ENCODE results near the gene PFDN1. TPM values are rescaled to one million over a fixed set of nuclear protein-coding genes. Genes with fewer than 3 reads are reported as not detected.
A peak's percentile ranks its signal among the peaks of the same experiment; 100 is the strongest.

PFDN1 gene
- total RNA-seq, 1 experiment from 2014 or later = 149 TPM

DNA sequence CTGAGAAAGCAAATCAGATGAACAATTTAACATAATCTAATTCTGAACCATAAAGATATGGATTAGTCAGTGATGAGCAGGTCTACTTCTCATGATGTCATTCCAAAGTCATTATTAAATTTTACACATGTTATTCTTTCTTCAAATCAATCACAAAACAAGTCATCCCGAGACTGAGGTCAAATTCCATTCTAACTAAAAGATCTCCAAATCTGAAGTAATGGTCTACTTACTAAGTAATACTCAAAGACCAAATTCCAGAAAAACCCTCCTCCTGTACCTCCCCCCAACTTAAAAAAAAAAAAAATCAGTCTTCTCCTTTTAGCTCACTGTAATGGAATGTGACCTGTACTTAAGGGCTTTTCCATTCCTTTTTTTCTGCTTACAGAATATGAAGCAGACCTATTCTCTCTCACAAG is 4.7 kb downstream of the PFDN1 start:
- DNase-seq (ENCODE audit: low read depth) = peak; percentile 88

DNA sequence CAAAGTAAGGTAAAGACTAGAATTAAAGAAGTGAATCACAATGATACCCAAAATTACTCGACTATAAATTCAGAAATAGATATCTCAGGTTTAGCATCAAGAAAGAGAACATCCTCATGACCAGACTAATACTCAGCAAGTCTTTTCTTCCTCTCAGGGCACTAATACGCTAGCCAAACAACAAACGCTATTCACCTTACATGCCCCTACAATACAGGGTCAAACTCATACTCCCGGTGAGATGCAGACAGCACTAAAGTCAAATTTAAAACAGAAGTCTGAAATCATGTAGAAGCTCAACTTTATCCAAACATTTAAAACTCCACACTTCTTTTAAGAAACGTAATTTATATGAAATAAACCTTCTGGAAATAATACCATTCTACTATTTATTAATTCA is 5.6 kb downstream of the PFDN1 start:
- DNase-seq (ENCODE audit: low read depth) = no peak

DNA sequence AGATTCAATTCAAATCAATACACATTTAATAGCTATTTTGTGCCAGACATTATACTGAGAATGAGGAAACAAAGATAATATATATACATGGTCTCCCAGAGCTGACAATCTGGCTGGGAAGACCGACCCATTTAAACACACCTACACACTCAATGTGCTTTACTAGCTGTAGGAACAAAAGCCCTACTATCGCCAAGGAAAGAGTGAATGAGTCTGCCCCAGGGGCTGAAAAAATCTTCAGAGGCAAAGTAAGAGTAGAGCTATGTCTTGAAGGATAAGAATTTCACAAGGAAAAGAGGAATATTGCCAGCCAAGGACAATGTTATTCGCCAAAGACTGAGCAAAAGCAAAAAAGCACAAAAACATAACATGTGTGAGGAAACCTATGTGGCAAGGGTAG is 6.6 kb downstream of the PFDN1 start:
- no peak for DNase-seq (ENCODE audit: low read depth)

DNA sequence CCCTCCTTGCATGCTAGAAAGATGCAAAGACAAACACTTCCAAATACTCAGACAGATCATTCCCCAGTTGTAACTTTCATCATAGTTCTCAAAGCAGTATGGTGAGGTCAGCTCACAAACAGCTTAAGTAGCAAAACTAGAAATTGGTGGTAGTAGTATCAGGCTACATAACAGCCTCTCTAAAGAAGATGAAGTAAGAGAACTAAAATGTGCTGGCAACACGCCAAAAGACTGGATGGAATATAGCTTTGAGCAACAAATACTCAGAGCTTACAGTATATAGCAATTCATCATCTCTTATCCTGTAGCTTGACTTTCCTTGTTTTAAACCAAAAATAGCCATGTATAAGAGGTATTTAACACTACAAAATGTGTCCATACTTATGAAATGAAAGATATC is 7.5 kb downstream of the PFDN1 start:
- DNase-seq (ENCODE audit: low read depth) = peak; percentile 89

DNA sequence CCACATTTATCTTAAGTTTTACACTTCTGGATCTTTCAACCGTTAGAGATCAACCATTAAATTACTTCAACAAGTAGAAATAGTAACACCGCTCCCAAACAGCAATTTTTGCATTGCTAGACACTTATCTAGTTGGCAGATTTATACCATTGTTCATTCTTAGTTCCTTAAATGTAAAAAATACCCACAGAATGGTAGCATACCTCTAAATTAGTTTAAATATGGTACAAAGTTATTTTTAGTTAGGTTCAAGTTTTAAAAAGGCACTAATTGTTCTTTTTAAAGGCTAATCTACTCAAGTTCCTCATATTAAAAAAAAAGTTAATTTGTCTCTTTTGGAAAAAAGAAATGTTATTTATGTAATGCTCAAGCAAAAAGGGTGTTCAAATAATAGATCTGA is 8.1 kb downstream of the PFDN1 start:
- DNase-seq (ENCODE audit: low read depth) = no peak

DNA sequence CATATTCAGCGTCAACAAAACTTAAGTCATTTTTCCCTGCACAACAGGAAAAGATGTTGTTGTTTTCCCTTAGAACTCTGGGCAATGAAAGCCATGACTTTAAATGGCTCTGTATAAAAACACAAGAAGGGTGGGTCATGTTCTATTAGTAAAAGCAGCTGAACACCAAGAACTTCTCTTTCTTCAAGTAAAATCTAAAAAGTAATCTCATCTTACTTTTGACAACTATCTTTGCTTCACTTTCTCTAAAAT is 9.1 kb downstream of the PFDN1 start:
- DNase-seq (ENCODE audit: low read depth) = no peak

DNA sequence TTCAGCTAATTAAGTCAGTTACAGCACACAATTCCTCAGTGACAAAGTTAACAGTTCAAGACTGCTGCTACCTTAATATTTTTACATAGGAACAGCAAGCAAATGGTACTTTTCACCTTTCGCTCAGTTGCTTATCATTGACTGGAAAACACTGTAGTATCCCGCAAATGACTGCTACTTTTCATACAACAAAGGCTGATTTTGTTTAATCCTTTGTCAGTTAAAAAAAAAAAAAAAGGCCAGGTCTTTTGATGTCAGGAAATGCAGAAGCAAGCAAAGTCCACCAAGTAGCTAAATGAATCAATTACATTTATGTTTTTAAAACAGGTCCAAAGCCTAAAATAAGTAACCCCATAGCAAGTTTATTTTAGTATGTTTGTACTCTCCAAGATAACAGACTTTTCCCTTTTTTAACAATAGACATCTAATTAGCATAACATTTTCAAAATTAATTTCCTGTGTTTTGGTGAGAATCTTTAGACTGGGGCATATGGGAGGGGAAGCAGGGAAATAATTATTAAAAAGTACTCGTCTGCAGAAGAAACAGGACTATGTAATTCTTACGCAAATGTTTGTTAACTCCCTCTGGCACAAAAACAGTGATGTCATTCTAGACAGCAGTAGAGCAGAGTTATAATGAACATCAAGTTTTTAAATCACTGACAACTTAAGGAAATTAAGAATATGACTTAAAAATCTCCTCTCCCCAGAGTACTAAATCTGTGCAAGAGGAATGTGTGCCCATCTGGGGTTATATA is 9.6 kb downstream of the PFDN1 start:
- no peak for DNase-seq (ENCODE audit: low read depth)

DNA sequence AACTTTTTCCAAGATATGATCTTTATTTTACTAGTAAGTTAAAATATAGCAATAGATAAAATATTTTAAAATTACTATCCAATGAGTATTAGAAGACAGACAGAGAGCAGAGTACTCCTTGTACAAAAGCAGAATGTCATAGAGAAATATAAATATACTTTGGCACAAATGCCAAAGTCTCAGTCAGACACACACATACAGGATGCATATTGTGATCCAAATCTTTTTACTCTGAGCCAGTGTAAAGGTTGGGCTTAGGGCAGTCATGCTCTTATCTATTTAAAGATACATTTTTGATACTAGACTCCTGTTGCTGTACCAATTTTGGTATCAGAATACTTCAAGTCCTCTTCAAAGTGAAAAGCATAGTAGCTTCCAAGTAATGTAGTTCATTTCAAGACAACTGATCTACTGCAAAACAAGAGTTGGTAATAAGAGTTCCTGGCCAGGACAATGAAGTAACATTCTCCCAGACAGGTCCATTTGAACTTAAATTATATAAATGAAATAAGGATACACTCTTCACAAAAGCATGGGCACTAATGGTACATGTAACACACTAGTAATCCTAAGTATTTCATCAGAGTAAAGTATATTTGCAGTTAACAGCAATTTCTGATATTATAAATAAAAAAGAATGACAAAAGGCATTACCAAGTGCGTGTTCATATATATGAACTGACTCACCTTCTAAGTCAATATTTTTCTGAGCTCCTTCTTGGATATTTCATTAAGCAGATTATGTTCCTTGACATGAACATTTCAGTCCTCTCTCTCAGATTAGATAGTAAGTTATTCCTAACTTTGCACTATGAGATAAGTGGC is 10.5 kb downstream of the PFDN1 start:
- no peak for DNase-seq (ENCODE audit: low read depth)

DNA sequence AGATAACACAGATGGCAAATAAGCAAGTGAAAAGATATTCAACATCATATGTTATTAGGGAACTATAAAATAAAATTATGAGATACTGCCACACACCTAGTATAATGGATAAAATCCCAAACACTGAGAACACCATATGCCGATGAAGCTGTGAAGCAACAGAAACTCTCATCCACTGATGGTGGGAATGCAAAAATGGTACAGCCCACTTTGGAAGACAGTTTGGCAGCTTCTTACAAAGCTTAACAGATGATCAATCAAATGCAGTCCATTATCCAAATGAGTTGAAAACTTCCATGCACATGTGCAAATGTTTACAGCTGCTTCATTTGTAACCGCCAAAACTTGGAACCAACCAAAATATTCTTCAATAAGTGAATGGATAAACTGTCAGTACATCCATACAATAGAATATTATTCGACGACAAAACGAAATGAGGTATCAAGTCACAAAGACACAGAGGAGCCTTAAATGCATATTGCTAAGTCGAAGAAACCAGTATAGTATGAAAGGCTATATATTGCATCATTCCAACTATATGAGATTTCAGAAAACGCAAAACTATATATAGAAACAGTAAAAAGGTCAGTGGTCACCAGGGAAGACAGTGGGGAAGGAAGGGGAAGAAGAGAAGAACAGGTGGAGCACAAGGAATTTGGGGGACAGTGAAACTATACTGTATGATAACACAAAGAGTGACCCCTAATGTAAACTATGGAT is 14.9 kb downstream of the PFDN1 start:
- DNase-seq (ENCODE audit: low read depth) = no peak

DNA sequence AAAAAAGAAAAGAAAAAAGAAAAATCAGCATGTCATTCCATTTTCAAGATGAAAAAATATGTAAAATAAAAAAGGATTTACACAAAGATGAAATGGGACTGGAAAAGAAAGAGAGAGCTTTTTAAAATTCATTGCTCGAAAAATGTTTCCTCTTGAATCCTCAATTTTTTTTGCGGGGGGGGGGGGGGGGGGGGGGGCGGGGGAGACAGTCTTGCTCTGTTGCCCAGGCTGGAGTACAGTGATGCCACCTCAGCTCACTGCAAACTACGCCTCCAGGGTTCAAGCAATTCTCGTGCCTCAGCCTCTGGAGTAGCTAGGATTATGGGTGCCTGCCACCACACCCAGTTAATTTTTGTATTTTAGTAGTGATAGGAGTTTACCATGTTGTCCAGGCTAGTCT is 16.5 kb downstream of the PFDN1 start:
- DNase-seq (ENCODE audit: low read depth) = no peak

DNA sequence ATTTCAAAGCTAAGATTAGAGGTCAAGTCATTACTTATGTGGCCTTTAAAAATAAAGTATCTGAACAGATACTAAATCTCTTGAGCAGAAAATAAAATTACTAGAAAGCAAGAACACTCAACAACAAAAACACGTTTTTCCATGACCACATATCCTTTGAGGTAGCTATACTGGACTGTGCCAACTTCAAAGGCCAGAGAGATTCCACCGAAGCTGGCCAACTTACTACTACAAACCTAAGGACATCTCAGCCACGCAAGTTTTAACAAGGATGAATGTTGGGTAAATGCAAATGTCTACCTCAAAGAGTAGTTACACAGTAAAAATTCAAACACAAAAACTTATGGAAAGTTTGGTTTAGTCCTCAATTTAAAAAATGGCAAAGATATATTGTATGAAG is 18.9 kb downstream of the PFDN1 start:
- no peak for DNase-seq (ENCODE audit: low read depth)

DNA sequence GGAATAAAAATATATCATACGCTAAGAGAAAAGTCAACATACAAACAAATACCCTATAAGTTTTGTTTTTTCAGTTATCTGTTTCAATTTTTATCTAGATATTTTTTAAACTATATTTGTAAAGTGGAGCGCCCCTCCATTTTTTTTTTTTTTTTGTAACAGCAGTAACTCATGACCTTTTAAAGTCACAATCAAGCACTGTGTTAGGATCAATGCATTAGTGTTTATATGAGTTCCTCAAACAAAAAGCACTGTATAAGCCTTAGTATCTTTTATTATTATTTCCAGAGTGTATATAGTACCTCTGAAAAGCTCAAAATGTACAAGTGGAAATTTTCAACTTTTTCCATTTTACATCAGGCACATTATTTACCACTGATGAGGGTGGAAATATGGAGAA is 20.6 kb downstream of the PFDN1 start:
- DNase-seq (ENCODE audit: low read depth) = no peak

DNA sequence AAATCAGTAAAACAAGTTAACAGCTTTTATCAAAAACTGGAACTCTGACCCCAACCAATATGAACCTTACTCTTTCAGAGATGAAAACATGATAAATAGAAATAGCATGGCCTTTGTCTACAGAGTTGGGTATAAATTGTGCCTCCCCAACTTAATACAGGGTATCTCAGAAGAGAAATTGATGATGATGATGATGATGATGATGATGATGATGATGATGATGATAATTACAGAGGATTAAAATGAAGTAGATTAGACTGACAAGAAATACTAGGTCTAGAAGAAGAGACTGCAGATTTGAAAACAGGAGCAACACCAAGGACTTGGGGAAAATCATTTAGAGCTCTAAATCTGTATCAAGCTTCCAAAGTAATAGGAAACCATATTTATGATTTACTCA is 27.1 kb downstream of the PFDN1 start:
- no peak for DNase-seq (ENCODE audit: low read depth)

DNA sequence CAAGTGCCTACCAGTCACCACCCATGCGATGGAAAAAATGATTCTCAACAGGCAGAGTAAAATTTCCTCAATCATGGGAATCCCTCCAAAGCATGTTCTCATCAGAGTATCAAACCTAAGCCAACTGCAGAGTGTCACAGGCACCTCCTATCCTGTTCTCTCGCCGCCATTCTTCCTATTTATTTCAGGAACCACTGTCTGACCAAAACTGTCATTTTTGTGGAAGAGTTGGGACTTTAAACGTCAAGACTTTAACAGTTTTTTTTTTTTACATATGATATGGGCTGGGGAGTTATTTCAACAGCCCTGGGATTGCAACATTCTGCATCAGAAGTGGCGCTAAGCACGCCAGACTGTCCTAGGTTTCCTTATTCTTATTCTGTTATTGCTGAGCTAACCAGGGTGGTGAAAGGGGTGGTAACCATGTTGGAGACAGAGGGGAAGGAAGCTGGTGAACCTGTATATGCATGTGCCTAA is 29.5 kb downstream of the PFDN1 start:
- no peak for DNase-seq (ENCODE audit: low read depth)

DNA sequence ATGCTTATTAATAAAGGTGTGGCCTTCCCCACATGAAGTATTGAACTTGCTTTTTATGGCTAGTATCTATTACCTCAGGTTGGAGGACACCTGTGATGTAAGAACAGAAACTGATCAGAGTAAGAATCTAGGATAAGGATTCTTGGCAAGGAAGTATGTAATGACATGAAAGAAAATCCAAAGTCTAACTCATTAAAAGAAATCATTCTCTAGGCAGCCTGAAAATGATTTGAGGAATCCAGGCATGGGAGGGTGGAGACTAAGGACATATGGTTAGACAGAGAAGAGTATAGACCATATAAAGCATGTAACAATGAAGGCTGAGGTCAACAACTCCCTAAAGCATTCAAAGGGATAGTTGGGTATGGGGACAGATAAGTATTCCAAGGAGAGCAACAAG is 32.9 kb downstream of the PFDN1 start:
- DNase-seq (ENCODE audit: low read depth) = no peak

DNA sequence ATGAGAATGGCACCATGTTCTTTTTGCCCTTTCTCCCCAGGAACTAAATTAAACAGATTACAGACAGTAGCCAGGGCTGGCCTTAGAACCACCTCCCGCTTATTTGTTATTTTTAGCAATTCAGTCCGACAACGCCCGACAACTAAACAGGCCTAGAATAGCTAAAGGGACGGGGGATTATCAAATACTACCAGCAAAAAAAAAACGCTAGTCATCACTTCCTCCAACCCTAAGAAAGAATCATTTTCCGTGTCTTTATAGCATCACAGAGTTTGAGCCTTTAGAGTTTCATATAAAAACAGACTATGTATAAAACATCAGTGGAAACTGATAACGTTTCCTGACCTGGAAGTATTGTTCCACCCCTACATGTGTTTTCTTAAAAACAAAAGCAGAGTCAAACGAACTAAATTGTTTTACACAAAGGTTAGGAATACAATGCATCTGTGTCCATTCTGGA is 35.3 kb downstream of the PFDN1 start:
- DNase-seq (ENCODE audit: low read depth) = no peak

DNA sequence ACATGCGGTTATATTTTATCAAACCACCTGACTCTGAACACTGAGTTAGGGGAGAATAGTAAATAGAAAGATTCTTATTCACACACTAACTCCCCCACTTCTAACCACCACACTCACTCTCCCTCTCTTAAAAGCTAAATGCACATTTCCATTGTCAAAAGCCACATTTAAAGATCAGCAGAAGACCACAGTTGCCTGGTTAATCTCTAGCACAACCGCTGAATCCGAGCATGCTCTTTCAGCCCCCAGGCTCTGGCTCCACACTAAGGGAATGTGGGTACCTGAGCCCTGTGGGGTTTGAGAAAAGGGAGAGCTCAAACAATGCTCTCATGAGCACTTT is 35.7 kb downstream of the PFDN1 start:
- DNase-seq (ENCODE audit: low read depth) = no peak

DNA sequence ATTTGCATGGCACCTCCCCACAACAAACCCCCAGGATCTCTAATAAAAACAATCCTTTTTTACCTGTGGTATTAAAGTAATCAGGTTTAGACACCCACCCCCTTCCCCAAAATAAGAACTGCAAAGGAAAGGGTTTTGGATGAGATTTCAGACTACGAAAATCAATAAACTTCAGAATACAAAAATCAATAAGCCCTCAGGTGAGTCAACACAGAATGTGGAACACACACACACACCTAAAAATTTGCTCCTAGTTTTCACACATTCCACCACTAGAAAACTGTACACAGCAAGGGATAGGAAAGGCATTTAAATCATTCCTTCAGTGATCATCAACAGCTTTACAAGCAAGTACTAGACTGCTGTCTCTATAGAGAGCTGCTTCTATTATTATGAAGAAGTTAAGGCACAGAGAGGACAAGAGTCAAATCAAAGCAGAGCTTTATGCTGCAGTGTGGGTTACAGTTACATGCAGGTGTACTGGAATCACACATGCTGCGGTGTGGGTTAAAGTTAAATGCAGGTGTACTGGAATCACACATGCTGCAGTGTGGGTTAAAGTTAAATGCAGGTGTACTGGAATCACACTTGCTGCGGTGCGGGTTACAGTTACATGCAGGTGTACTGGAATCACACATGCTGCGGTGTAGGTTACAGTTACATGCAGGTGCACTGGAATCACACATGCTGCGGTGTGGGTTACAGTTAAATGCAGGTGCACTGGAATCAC is 36.3 kb downstream of the PFDN1 start:
- DNase-seq (ENCODE audit: low read depth) = no peak

DNA sequence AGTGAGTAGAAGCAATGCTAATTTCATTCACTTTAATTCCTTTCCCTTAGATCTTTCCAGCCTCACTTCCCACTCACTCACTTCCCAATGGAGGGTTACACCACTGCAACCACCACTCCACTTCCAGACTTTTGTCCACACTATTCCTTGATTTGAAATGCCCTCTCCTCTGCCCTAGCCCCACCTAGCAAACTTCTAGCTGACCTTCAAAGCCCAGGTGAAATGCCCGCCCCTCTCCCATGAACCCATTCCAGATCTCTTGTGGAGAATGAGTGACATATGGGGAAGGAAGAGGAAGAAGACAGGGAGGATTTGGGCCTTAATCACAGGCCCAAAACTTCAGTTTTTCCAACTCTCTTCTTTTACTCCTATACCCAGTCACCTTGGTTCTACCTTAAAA is 37.1 kb downstream of the PFDN1 start:
- no peak for DNase-seq (ENCODE audit: low read depth)

DNA sequence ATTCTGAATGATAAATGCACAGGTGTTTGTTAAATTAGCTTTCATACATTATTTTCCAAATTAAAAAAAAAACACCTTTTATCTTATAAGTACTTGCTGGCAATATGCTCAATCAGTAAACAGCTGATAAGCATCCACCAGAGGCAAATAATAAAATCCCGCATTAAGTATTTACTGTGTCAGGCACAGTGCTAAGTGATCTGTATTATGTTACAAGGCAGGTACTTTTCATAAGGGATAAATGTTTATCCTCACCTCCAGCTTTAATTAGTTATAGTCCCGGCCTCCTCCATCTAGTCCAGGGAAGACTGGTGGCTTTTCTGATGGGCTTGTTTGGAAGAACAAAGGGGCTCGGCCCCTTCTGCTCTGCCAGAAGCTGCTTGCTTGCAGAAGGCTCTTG is 40.1 kb downstream of the PFDN1 start:
- DNase-seq (ENCODE audit: low read depth) = no peak

DNA sequence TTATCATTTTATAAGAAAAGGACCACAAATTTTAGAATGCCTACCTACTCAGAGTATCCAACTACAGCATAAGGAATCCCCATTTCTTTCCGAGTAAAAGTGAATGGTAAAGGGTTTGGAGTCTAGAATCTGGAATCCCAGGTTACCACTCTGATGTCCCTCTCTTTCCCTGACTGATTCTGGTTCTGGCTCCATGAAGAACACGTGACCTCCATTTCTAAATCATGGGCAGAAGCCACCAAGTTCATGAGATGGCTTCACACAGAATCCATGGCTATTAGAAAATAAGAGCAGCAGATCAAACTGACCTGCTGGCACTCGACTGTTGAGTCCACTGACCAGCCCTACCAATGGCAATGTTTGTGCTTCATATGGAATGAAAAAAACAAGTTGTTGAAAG is 40.7 kb downstream of the PFDN1 start:
- DNase-seq (ENCODE audit: low read depth) = no peak
